DMS53 treated with DMSO at 0.1 percent for 48 hours (cell line): ENCODE data around the gene ENTREP3.
A peak's percentile ranks its signal among the peaks of the same experiment; 100 is the strongest.
"Not testable (repeated sequence)": the region's sequence is repeated elsewhere in the genome, so short reads cannot be mapped to it uniquely, and the experiment has no call there.

Experiments
- DNase-seq: peaks from one replicate; lab custom pipeline; 2025; ENCODE audit not compliant: unreplicated experiment; lab: John Stamatoyannopoulos, UW

Gene ENTREP3

GRCh38 chr1:155255243-155256007 is at the start of gene ENTREP3:
Gene ENTREP3 (minus strand): TSS chr1:155255483. CDS start chr1:155254877, 606 bp downstream.
- peak; percentile 73 for DNase-seq

- DNase-seq = peak; percentile 29
These were observed 49.3 kb upstream of the ENTREP3 start for GRCh38 chr1:155304558-155305063.

GRCh38 chr1:155301342-155301841 is 46.1 kb upstream of the ENTREP3 start, which contains the start of gene PKLR:
Gene PKLR (minus strand): TSS chr1:155301438. CDS start chr1:155301395, 43 bp downstream.
- no peak for DNase-seq

- DNase-seq = no peak
These were observed 45.5 kb upstream of the ENTREP3 start for GRCh38 chr1:155300553-155301329.

- DNase-seq = no peak
These were observed 44.7 kb upstream of the ENTREP3 start for GRCh38 chr1:155300024-155300423.

GRCh38 chr1:155297384-155297783 is 42.1 kb upstream of the ENTREP3 start:
- DNase-seq = no peak

- no peak for DNase-seq
These were observed 41.4 kb upstream of the ENTREP3 start for GRCh38 chr1:155296661-155297060.

- DNase-seq = no peak
These were observed 40.6 kb upstream of the ENTREP3 start for GRCh38 chr1:155295942-155296267.

GRCh38 chr1:155295183-155295941 is 40.1 kb upstream of the ENTREP3 start:
- no peak for DNase-seq

GRCh38 chr1:155294520-155295182 is 39.4 kb upstream of the ENTREP3 start:
- DNase-seq = no peak

GRCh38 chr1:155293086-155293749 is 37.9 kb upstream of the ENTREP3 start:
- DNase-seq = no peak

- DNase-seq = not testable (repeated sequence)
These were observed 35.7 kb upstream of the ENTREP3 start for GRCh38 chr1:155291006-155291405.

GRCh38 chr1:155287987-155288543 is 32.8 kb upstream of the ENTREP3 start:
- DNase-seq = no peak

GRCh38 chr1:155286544-155286943 is 31.3 kb upstream of the ENTREP3 start:
- DNase-seq = no peak

GRCh38 chr1:155285631-155286044 is 30.4 kb upstream of the ENTREP3 start:
- DNase-seq = no peak

GRCh38 chr1:155285063-155285462 is 29.8 kb upstream of the ENTREP3 start:
- no peak for DNase-seq

GRCh38 chr1:155284476-155284875 is 29.2 kb upstream of the ENTREP3 start:
- no peak for DNase-seq

GRCh38 chr1:155282488-155283091 is 27.3 kb upstream of the ENTREP3 start:
- DNase-seq = no peak

- no peak for DNase-seq
These were observed 24.0 kb upstream of the ENTREP3 start for GRCh38 chr1:155279268-155279667.
